Measurements from ENCODE around the gene CYP4F2. TPM values are rescaled to one million over a fixed set of nuclear protein-coding genes. Genes with fewer than 3 reads are reported as not detected.

CYP4F2 gene
- total RNA-seq, 1 experiment from 2014 or later = not detected

- no peak overlapping the region for H3K27ac Mint-ChIP-seq (ENCODE audit: unreplicated experiment)
- no peaks in the 10 kb centered on the region for H3K36me3 Mint-ChIP-seq (ENCODE audit: insufficient read depth, unreplicated experiment)
- H3K27me3 Mint-ChIP-seq (ENCODE audit: unreplicated experiment) = no peaks in the 10 kb centered on the region
- CTCF ChIA-PET = interaction anchor here (0.6 kb wide), 1 partner anchor 86 kb away, joined by 5 read pairs; no protein-coding TSS in a partner anchor
- H3K9me3 Mint-ChIP-seq (ENCODE audit: low read depth, unreplicated experiment) = peaks cover 3% of the 10 kb centered on the region
- H3K4me3 Mint-ChIP-seq (ENCODE audit: low read depth, unreplicated experiment) = no peak overlapping the region
- no peaks in the 10 kb centered on the region for H3K4me1 Mint-ChIP-seq (ENCODE audit: low read depth, unreplicated experiment)
- no peak for DNase-seq
- intact Hi-C loops (cut with micrococcal nuclease; ENCODE audit: unreplicated experiment) = no loop called here
- TF ChIP-seq CTCF (IDR thresholded peaks at IDR 0.05; ENCODE audit: unreplicated experiment) = no peak
- BruUV-seq (replicated peaks) = no TSS peak
These were observed 21.4 kb upstream of the CYP4F2 start for GRCh38 chr19:15919243-15919642.

DNA sequence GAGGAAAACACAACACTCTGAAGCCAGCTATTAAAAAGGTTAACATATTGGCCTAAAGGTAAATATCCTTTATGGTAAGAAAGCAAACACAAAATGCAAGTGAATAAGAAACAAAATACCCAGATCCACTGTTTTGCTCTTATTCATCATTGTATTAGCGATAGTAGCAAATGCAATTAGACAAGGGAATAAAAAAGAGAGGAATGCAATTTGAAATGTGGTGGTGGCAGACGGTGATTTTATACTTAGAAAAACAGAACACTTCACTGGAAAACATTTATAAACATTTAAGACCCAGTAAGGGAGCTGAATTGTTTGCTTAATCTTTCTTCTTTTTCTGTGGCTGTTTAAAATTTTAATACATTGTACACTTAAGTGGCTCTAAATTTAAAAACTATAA lies 17.2 kb upstream of the CYP4F2 start:
- H3K36me3 Mint-ChIP-seq (ENCODE audit: insufficient read depth, unreplicated experiment) = no peaks in the 10 kb centered on the region
- H3K9me3 Mint-ChIP-seq (ENCODE audit: low read depth, unreplicated experiment) = peaks cover 3% of the 10 kb centered on the region
- no peaks in the 10 kb centered on the region for H3K4me1 Mint-ChIP-seq (ENCODE audit: low read depth, unreplicated experiment)
- H3K4me3 Mint-ChIP-seq (ENCODE audit: low read depth, unreplicated experiment) = no peak overlapping the region
- CTCF ChIA-PET = no interaction called here
- TF ChIP-seq CTCF (IDR thresholded peaks at IDR 0.05; ENCODE audit: unreplicated experiment) = no peak
- intact Hi-C loops (cut with micrococcal nuclease; ENCODE audit: unreplicated experiment) = no loop called here
- no peak for DNase-seq
- no peaks in the 10 kb centered on the region for H3K27me3 Mint-ChIP-seq (ENCODE audit: unreplicated experiment)
- no peak overlapping the region for H3K27ac Mint-ChIP-seq (ENCODE audit: unreplicated experiment)
- no TSS peak for BruUV-seq (replicated peaks)

DNA sequence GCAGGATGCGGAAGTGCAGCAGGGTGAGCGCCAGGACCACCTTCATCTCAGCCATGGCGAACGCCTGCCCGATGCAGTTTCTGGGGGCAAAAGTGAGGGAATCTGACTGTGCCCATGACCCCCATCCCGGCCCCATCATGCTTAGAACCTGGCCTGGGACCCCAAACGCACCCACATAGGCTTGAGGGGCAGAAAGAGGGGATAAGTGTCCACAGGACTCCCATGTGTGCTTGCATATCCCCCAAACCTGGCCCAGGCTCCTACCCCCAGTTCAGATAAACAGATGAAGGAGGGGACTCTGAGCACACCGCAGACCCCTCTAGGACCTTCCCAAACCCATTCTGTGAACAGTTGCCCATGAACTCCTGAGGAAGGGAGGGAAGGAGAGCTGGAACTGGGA lies 16.0 kb upstream of the CYP4F2 start:
- Mint-ChIP-seq H3K4me3 (ENCODE audit: low read depth, unreplicated experiment) (no peak overlapping the region), H3K9me3 (ENCODE audit: low read depth, unreplicated experiment) (peaks cover 3% of the 10 kb centered on the region), H3K36me3 (ENCODE audit: insufficient read depth, unreplicated experiment) (no peaks in the 10 kb centered on the region), H3K27ac (ENCODE audit: unreplicated experiment) (no peak overlapping the region), H3K27me3 (ENCODE audit: unreplicated experiment) (no peaks in the 10 kb centered on the region), H3K4me1 (ENCODE audit: low read depth, unreplicated experiment) (no peaks in the 10 kb centered on the region)
- no peak for TF ChIP-seq CTCF (IDR thresholded peaks at IDR 0.05; ENCODE audit: unreplicated experiment)
- no peak for DNase-seq
- BruUV-seq (replicated peaks) = no TSS peak
- CTCF ChIA-PET = no interaction called here
- intact Hi-C loops (cut with micrococcal nuclease; ENCODE audit: unreplicated experiment) = no loop called here

DNA sequence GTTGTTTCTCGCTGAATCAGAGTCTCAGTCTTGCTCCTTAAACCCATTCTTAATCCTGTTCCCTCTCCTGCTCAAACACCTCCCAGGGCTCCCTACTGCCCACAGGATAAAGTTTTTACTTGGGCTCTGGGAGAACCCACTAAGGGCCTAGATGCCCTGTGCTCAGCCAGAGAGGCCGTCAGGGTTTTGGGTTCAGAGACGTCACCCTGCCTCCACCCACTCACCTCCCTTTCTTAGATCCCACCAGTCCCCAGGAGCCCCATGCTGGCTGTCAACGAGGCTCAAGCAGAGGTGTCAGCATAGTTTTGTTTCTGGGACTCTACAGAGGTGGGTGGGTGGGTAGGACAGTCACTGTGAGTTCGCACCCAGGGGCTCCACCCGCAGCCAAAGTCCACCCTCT lies 15.5 kb upstream of the CYP4F2 start:
- CTCF ChIA-PET = no interaction called here
- intact Hi-C loops (cut with micrococcal nuclease; ENCODE audit: unreplicated experiment) = no loop called here
- BruUV-seq (replicated peaks) = no TSS peak

More for the DNA sequence above, 15.5 kb upstream of the CYP4F2 start:
- no peak for TF ChIP-seq CTCF (IDR thresholded peaks at IDR 0.05; ENCODE audit: unreplicated experiment)
- no peaks in the 10 kb centered on the region for H3K36me3 Mint-ChIP-seq (ENCODE audit: insufficient read depth, unreplicated experiment)
- H3K27me3 Mint-ChIP-seq (ENCODE audit: unreplicated experiment) = no peaks in the 10 kb centered on the region
- peaks cover 3% of the 10 kb centered on the region for H3K9me3 Mint-ChIP-seq (ENCODE audit: low read depth, unreplicated experiment)
- DNase-seq = no peak
- no peak overlapping the region for H3K4me3 Mint-ChIP-seq (ENCODE audit: low read depth, unreplicated experiment)
- no peaks in the 10 kb centered on the region for H3K4me1 Mint-ChIP-seq (ENCODE audit: low read depth, unreplicated experiment)
- no peak overlapping the region for H3K27ac Mint-ChIP-seq (ENCODE audit: unreplicated experiment)

Measured in Calu3 (cell line).